ENCODE data around the gene LHX3.
"Not testable (repeated sequence)": the region's sequence is repeated elsewhere in the genome, so short reads cannot be mapped to it uniquely, and the experiment has no call there.

LHX3 gene

DNA sequence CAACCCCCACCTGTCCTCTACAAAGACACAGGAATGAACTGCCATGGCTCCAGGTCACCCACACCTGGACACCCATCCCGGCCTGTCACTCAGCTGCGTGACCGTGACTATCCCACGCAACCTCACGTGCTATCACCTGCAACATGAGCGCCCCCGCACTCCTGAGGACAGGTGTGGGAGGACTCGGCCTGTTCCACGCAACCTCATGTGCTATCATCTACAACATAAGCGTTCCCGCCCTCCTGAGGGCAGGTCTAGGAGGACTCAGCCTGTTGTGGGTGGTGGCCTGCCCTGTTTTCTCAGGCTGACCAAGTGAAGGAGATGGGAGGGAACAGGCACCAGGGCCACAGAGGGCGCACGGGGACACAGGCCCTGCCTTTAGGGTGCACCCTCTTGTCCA, 36.6 kb upstream of the LHX3 start:
- no peak for DNase-seq (ENCODE audit: low spot score)

DNA sequence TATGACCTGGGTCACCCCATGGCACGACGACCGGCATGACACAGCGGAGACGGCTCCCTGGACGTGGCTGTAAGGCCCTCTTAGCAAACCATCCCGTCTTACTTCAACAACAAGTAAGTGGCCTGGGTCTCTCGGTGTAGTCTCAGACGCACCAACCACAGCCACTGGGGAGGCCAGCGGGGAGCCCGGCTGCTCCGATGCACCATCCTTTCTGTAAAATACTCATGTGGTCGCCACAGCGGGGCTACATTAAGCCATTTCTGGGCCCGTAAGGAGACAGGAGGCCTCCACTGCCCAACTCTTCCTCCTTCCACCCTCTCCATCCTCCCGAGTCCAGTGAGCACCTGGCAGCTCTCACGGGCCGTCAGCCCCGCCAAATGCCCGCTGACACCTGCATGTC, 36.0 kb upstream of the LHX3 start:
- DNase-seq (ENCODE audit: low spot score), result no peak

GRCh38 chr9:136239983-136240330, 35.0 kb upstream of the LHX3 start:
- no peak for DNase-seq (ENCODE audit: low spot score)

- no peak for DNase-seq (ENCODE audit: low spot score)
Observed at GRCh38 chr9:136239135-136239982, 34.4 kb upstream of the LHX3 start.

- DNase-seq (ENCODE audit: low spot score), result no peak
Observed at GRCh38 chr9:136238342-136238732, 33.4 kb upstream of the LHX3 start.

DNA sequence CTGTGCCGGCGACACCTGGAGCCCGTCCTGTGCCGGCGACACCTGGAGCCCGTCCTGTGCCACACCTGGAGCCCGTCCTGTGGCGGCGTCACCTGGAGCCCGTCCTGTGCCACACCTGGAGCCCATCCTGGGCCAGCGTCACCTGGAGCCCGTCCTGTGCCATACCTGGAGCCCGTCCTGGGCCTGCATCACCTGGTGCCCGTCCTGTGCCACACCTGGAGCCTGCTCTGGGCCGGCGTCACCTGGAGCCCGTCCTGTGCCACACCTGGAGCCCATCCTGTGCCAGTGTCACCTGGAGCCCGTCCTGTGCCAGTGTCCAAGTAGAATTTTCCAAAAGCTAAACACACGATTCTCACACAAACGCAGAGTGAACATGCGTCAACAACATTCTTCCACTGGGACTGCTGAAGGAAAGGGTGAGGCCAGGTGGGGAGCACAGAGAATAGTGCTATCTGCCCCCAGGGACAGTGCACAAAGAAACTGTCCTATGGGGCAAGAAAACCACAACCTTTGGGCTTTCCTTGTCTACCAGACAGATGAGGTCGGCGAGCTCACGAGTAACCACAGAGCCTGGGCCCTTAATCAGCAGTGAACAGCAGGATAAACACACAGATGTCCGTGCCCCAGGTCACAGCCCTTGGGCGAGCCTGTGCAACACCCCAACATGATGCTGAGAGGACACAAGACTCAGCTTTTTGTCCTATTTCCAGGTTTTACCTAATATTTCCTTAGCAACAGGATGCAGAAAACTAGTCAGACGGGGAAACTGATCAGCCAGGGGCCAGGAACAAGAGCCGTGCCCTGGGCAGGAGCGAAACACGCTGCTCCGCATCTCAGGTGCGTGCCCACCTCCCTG, 32.8 kb upstream of the LHX3 start:
- DNase-seq (ENCODE audit: low spot score), result no peak

DNA sequence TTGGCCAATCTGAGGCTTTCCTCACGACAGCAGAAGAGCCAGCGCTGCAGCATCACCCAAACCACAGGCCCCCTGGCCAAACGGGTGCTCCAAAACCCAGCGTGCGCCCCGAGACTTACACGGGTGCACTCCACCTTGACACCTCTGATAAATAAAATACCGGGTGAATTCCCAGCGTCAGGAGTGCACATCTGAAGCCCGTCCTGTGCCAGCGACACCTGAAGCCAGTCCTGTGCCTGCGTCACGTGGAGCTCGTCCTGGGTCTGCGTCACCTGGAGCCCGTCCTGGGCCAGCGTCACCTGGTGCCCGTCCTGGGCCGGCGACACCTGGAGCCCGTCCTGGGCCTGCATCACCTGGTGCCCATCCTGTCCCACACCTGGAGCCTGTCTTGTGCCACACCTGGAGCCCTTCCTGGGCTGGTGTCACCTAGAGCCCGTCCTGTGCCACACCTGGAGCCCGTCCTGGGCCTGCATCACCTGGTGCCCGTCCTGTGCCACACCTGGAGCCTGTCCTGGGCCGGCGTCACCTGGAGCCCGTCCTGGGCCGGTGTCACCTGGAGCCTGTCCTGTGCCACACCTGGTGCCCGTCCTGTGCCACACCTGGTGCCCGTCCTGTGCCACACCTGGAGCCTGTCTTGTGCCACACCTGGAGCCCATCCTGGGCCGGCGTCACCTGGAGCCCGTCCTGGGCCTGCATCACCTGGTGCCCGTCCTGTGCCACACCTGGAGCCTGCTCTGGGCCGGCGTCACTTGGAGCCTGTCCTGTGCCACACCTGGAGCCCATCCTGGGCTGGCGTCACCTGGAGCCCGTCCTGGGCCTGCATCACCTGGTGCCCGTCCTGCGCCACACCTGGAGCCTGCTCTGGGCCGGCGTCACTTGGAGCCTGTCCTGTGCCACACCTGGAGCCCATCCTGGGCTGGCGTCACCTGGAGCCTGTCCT, 31.8 kb upstream of the LHX3 start:
- DNase-seq (ENCODE audit: low spot score), result not testable (repeated sequence)

GRCh38 chr9:136235709-136236455, 31.0 kb upstream of the LHX3 start:
- DNase-seq (ENCODE audit: low spot score), result no peak

GRCh38 chr9:136235171-136235570, 30.2 kb upstream of the LHX3 start:
- no peak for DNase-seq (ENCODE audit: low spot score)

GRCh38 chr9:136234597-136234996, 29.7 kb upstream of the LHX3 start:
- no peak for DNase-seq (ENCODE audit: low spot score)

DNA sequence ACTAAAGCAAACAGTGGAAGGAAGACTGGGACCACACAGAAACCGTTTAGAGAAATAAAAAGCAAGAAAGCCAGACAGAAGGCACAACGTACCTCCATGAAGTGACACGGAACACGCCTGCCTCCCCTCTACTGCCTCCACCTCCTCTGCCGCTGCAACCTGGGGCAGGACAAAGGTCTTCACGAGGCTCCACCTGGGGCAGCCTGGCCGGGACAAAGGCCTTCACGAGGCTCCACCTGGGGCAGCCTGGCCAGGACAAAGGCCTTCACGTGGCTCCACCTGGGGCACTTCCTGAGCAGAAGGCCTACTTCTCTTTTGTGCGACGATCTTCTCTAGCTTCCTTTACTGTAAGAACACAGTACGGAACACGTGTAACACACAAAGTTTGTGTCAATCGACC, 28.9 kb upstream of the LHX3 start:
- no peak for DNase-seq (ENCODE audit: low spot score)

DNA sequence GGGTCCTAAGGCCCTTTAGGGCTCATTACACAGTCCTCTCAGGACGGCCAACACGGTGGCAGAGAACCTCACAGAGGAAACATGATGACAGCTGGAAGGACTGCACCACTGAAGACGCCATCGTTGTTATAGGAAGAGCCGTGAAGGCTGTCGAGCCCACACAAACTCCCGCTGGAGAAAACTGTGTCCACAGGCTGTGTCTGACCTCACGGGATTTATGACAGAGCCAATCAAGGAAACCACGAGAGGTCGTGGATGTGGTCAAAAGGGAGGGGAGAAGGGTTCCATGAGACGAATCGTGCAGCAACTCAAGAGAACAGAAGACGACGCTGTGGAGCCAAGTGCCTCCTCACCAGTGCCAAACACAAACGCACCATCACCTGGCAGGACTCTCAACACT, 28.5 kb upstream of the LHX3 start:
- no peak for DNase-seq (ENCODE audit: low spot score)

- no peak for DNase-seq (ENCODE audit: low spot score)
Observed at GRCh38 chr9:136232969-136233368, 28.0 kb upstream of the LHX3 start.

- DNase-seq (ENCODE audit: low spot score), result no peak
Observed at GRCh38 chr9:136231478-136232297, 26.8 kb upstream of the LHX3 start.

DNA sequence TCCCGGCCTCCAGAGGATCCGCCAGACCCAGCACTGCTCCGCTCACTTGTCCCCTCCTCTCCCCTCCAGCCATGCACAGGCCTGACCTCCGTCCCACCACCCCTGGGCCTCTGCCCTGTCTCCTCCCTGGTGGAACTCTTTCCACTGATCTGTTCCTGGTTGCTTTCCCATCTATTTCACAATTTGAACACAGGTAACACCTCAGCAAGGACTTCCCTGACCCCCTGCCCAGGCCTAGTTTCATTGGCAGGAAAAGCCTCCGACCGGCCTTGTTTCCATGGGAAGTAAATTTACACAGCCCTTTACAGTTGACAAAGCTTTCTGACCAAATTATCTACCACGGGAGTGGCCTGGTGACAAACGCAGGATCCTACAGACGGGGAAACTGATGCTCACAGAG, 25.8 kb upstream of the LHX3 start:
- DNase-seq (ENCODE audit: low spot score), result no peak

- DNase-seq (ENCODE audit: low spot score), result no peak
Observed at GRCh38 chr9:136230365-136230764, 25.4 kb upstream of the LHX3 start.

GRCh38 chr9:136229096-136230065, 24.5 kb upstream of the LHX3 start:
- DNase-seq (ENCODE audit: low spot score), result no peak

- DNase-seq (ENCODE audit: low spot score), result peak; percentile 61
Observed at GRCh38 chr9:136228107-136228875, 23.4 kb upstream of the LHX3 start.

All from AG20443 (cell line).